Uterine smooth muscle cell (primary cell): ENCODE results near the gene CRYGS. TPM values are rescaled to one million over a fixed set of nuclear protein-coding genes. Genes with fewer than 3 reads are reported as not detected.

Experiments
- total RNA-seq: library from RNA; depleted of rRNA; stranded (reverse); fragments of >200 nt; gene quantifications from 2 replicates; pipeline ENCODE4 v1.2.3, GENCODE V29; 2014

The CRYGS gene
- total RNA-seq = 1.00 and 2.1 TPM in 2 replicates

GRCh38 chr3:186544281-186544680 is at the start of gene CRYGS:
Gene CRYGS (minus strand): TSS chr3:186544380. CDS start chr3:186544326, 54 bp downstream.

DNA sequence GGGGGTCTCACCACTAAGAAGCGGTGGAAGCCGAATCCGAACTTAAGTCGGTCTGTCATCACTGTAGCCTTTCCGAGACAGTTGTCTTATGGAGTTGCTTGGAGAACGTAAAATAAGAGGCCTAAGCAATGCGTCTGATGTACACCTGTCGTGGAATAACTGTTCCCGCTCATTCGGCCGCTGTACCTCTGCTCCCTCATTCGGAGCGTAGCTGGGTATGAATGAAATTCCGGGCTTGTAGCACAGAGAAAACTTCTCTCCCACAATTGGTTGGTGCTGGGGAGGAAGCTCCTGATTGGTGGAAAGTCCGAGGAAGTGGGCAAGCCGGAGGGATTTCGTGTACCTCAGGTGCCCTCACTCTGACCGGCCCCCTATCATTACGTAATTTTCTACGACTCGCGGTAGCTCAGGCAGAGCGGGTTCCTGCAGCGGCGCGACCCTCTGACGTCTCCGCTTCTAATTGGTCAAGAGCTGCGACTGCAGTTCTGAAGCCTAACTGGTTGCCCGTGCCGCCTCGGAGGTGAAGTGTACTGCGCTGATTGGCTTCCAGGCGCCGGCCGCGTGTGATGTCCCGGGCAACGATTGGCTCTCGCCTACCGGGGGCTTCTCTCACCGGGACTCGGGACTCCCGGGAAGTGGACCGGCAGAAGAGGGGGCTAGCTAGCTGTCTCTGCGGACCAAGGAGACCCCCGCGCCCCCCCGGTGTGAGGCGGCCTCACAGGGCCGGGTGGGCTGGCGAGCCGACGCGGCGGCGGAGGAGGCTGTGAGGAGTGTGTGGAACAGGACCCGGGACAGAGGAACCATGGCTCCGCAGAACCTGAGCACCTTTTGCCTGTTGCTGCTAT is 26.1 kb upstream of the CRYGS start, which contains the start of gene DNAJB11:
Gene DNAJB11 (plus strand): TSS at position 625 of the 845 bp plus-strand sequence. CDS start 178 bp downstream, at position 803.

DNA sequence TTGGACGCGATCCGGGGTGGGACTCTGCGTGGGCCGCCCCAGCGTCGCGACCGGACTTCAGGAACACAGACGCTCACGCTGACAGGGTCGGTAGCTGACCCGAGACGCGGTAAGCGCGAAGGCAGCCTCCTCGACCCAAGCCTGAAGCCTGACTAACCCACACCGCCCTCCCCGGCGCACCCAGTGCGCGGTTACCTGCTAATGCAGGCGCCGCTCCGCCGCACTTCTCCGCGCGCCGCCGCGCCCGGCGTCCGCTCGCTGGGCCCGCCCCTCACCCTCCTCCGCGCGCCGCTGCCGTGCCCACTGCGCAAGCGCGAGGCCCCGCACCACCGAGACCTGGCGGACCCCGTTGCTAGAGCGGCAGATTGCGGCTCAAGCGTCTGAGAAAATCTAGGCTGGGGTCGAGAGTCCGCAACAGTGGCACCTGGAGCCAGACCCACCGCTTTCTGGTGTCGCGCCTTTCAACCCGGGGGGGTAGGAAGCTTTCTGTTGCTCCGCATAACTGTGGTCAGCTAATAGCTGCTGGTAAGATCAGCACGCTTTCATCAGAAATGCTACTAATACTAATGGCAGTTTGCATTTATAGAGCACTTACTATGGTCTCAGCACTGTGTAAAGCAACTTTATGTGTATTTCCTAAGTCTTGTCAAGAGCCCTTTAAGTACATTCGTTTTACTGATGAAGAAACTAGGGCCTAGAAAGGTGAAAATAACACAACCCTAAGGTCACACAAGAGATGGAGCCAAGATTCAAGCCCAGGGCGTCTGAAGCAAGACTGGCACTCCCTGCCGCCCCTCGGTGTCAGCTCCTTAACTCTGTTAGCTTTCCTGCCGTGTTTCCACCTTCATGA is 23.1 kb upstream of the CRYGS start, which contains the start of gene TBCCD1:
Gene TBCCD1 (minus strand): TSS at position 268 of the 850 bp plus-strand sequence. CDS start 3,010 bp downstream, outside the sequence.

Other genes with a start within 250 kb of the CRYGS start
- 1.1 and 6.3 TPM in 2 replicates for gene DGKG, start 182.1 kb downstream of the CRYGS start, total RNA-seq
- 14.3 and 17.0 TPM in 2 replicates for gene TBCCD1, start 23.0 kb upstream of the CRYGS start, total RNA-seq
- 69.5 and 114 TPM in 2 replicates for gene DNAJB11, start 26.3 kb upstream of the CRYGS start, total RNA-seq
- gene AHSG, start 68.7 kb upstream of the CRYGS start, total RNA-seq = not detected in 2 replicates
- not detected in 2 replicates for gene FETUB, start 96.0 kb upstream of the CRYGS start, total RNA-seq
- not detected in 2 replicates for gene HRG, start 121.6 kb upstream of the CRYGS start, total RNA-seq
- not detected in 2 replicates for gene KNG1, start 173.0 kb upstream of the CRYGS start, total RNA-seq
- 1,157 and 2,028 TPM in 2 replicates for gene EIF4A2, start 239.2 kb upstream of the CRYGS start, total RNA-seq